Measurements from ENCODE around the gene EMC9. TPM values are rescaled to one million over a fixed set of nuclear protein-coding genes. Genes with fewer than 3 reads are reported as not detected.
A peak's percentile ranks its signal among the peaks of the same experiment; 100 is the strongest.
"Not testable (repeated sequence)": the region's sequence is repeated elsewhere in the genome, so short reads cannot be mapped to it uniquely, and the experiment has no call there.

The EMC9 gene
- total RNA-seq, 4 donors from 2014 or later: 13.6 to 18.8 (median 16.3) TPM

DNA sequence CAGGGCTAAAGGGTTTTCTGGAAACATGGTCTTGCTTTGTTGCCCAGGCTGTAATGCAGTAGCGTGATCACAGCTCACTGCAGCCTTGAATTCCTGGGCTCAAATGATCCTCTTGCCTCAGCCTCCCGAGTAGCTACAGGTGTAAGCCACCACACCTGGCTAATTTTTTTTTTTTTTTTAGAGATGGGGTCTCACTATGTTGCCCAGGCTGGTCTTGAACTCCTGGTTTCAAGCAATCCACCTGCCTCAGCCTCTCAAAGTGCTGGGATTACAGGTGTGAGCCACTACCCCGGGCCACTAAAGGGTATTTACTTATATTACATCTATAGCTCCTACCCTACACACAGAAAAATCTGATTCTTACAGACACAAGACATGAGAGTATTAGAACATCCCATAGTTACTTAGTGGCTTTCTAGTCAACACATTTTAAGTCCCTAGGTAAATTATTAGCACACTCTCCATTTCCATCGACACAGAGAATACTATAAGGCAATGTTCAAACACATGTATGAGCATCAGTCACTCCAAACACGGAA, 33.0 kb downstream of the EMC9 start:
- peaks cover 9 to 12% of the 10 kb centered on the region in 2 donors for H3K4me1 ChIP-seq
- no peak for DNase-seq
- H3K27ac ChIP-seq: peak overlapping the region; percentile 2 to 55 (median 29)
- no peak for TF ChIP-seq POLR2A (IDR thresholded peaks at IDR 0.05)
- TF ChIP-seq, protein P1, sequence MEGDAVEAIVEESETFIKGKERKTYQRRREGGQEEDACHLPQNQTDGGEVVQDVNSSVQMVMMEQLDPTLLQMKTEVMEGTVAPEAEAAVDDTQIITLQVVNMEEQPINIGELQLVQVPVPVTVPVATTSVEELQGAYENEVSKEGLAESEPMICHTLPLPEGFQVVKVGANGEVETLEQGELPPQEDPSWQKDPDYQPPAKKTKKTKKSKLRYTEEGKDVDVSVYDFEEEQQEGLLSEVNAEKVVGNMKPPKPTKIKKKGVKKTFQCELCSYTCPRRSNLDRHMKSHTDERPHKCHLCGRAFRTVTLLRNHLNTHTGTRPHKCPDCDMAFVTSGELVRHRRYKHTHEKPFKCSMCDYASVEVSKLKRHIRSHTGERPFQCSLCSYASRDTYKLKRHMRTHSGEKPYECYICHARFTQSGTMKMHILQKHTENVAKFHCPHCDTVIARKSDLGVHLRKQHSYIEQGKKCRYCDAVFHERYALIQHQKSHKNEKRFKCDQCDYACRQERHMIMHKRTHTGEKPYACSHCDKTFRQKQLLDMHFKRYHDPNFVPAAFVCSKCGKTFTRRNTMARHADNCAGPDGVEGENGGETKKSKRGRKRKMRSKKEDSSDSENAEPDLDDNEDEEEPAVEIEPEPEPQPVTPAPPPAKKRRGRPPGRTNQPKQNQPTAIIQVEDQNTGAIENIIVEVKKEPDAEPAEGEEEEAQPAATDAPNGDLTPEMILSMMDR (IDR thresholded peaks at IDR 0.05 in 4 of 5, conservative IDR thresholded peaks at IDR 0.05 in 1 of 5): no peak
- no peak overlapping the region for H3K4me3 ChIP-seq
- ATAC-seq: peak in 1 of 2 donors; percentile 15
- H3K9me3 ChIP-seq: no peaks in the 10 kb centered on the region
- H3K27me3 ChIP-seq: no peaks in the 10 kb centered on the region
- no peaks in the 10 kb centered on the region for H3K36me3 ChIP-seq
- in situ Hi-C loops (cut with MboI; ENCODE audit: low sequenced_read_pairs in 4 of 4) (loop anchor here in 1 of 4 donors (5.0 kb wide), 1 partner anchor 51 kb away; no protein-coding TSS in a partner anchor), intact Hi-C loops (cut with DNase I; ENCODE audit: low total_unique reads) (loop anchor here (1.0 to 5.0 kb wide), 3 partner anchors 50 to 476 kb away; no protein-coding TSS in a partner anchor)

GRCh38 chr14:24106672-24107271, 34.6 kb downstream of the EMC9 start:
- Histone ChIP-seq H3K4me1 (peaks cover 7 to 9% of the 10 kb centered on the region in 2 donors), H3K9me3 (no peaks in the 10 kb centered on the region), H3K27ac (no peak overlapping the region), H3K36me3 (no peaks in the 10 kb centered on the region), H3K4me3 (no peak overlapping the region), H3K27me3 (no peaks in the 10 kb centered on the region)
- intact Hi-C loops (cut with DNase I; ENCODE audit: low total_unique reads) (loop anchor here (5.0 kb wide), 1 partner anchor 474 kb away; no protein-coding TSS in a partner anchor), in situ Hi-C loops (cut with MboI; ENCODE audit: low sequenced_read_pairs in 4 of 4) (loop anchor here in 1 of 4 donors (5.0 kb wide), 1 partner anchor 49 kb away; no protein-coding TSS in a partner anchor)
- DNase-seq: no peak
- no peak for TF ChIP-seq POLR2A (IDR thresholded peaks at IDR 0.05)
- TF ChIP-seq, protein P1 (IDR thresholded peaks at IDR 0.05 in 4 of 5, conservative IDR thresholded peaks at IDR 0.05 in 1 of 5): no peak
- ATAC-seq: no peak

GRCh38 chr14:24105609-24106239, 35.7 kb downstream of the EMC9 start:
- ATAC-seq, H3K27ac ChIP-seq, H3K36me3 ChIP-seq, DNase-seq, H3K9me3 ChIP-seq, H3K4me3 ChIP-seq, H3K4me1 ChIP-seq, H3K27me3 ChIP-seq: not testable (repeated sequence)
- intact Hi-C loops (cut with DNase I; ENCODE audit: low total_unique reads): loop anchor here (5.0 kb wide), 1 partner anchor 473 kb away; no protein-coding TSS in a partner anchor
- in situ Hi-C loops (cut with MboI; ENCODE audit: low sequenced_read_pairs in 4 of 4): loop anchor here in 1 of 4 donors (5.0 kb wide), 1 partner anchor 48 kb away; no protein-coding TSS in a partner anchor

GRCh38 chr14:24103451-24103850, 37.9 kb downstream of the EMC9 start:
- peaks cover 0 to 2% of the 10 kb centered on the region in 2 donors for H3K4me1 ChIP-seq
- intact Hi-C loops (cut with DNase I; ENCODE audit: low total_unique reads) (no loop called here), in situ Hi-C loops (cut with MboI; ENCODE audit: low sequenced_read_pairs in 4 of 4) (no loop called here)
- no peaks in the 10 kb centered on the region for H3K27me3 ChIP-seq
- no peak overlapping the region for H3K4me3 ChIP-seq
- no peak for ATAC-seq
- H3K36me3 ChIP-seq: no peaks in the 10 kb centered on the region
- H3K9me3 ChIP-seq: no peaks in the 10 kb centered on the region
- no peak for DNase-seq
- no peak overlapping the region for H3K27ac ChIP-seq
- TF ChIP-seq POLR2A (IDR thresholded peaks at IDR 0.05): no peak
- TF ChIP-seq, protein P1 (IDR thresholded peaks at IDR 0.05 in 4 of 5, conservative IDR thresholded peaks at IDR 0.05 in 1 of 5): no peak
